ENCODE results near the gene IRS1.

The IRS1 gene

GRCh38 chr2:226759768-226760167 lies 39.9 kb downstream of the IRS1 start:
- H3K4me1 Mint-ChIP-seq = peaks cover 13% of the 10 kb centered on the region
- peaks cover 10% of the 10 kb centered on the region for H3K9me3 Mint-ChIP-seq
- peaks cover 7% of the 10 kb centered on the region for H3K36me3 Mint-ChIP-seq

GRCh38 chr2:226758921-226759640 lies 40.5 kb downstream of the IRS1 start:
- H3K4me3 Mint-ChIP-seq = no peak overlapping the region
- peaks cover 13% of the 10 kb centered on the region for H3K4me1 Mint-ChIP-seq
- no peaks in the 10 kb centered on the region for H3K27me3 Mint-ChIP-seq
- peaks cover 5% of the 10 kb centered on the region for H3K9me3 Mint-ChIP-seq
- H3K27ac Mint-ChIP-seq = no peak overlapping the region
- peaks cover 7% of the 10 kb centered on the region for H3K36me3 Mint-ChIP-seq

More at GRCh38 chr2:226759768-226760167, 39.9 kb downstream of the IRS1 start:
- no peaks in the 10 kb centered on the region for H3K27me3 Mint-ChIP-seq
- no peak overlapping the region for H3K4me3 Mint-ChIP-seq
- H3K27ac Mint-ChIP-seq = no peak overlapping the region

- Mint-ChIP-seq H3K27me3 (no peaks in the 10 kb centered on the region), H3K27ac (no peak overlapping the region), H3K4me3 (no peak overlapping the region), H3K4me1 (peaks cover 13% of the 10 kb centered on the region), H3K9me3 (no peaks in the 10 kb centered on the region), H3K36me3 (peaks cover 2% of the 10 kb centered on the region)
These were observed 43.5 kb downstream of the IRS1 start for GRCh38 chr2:226756131-226756530.

- H3K36me3 Mint-ChIP-seq = peaks cover 2% of the 10 kb centered on the region
- no peak overlapping the region for H3K27ac Mint-ChIP-seq
- peaks cover 13% of the 10 kb centered on the region for H3K4me1 Mint-ChIP-seq
- H3K27me3 Mint-ChIP-seq = no peaks in the 10 kb centered on the region
- H3K4me3 Mint-ChIP-seq = no peak overlapping the region
- H3K9me3 Mint-ChIP-seq = no peaks in the 10 kb centered on the region
These were observed 44.0 kb downstream of the IRS1 start for GRCh38 chr2:226755631-226756030.

GRCh38 chr2:226754821-226755604 lies 44.6 kb downstream of the IRS1 start:
- H3K9me3 Mint-ChIP-seq = no peaks in the 10 kb centered on the region
- H3K36me3 Mint-ChIP-seq = peaks cover 2% of the 10 kb centered on the region
- no peak overlapping the region for H3K4me3 Mint-ChIP-seq
- H3K4me1 Mint-ChIP-seq = peaks cover 13% of the 10 kb centered on the region
- no peaks in the 10 kb centered on the region for H3K27me3 Mint-ChIP-seq
- no peak overlapping the region for H3K27ac Mint-ChIP-seq

GRCh38 chr2:226752887-226753286 lies 46.7 kb downstream of the IRS1 start:
- no peak overlapping the region for H3K4me3 Mint-ChIP-seq
- H3K4me1 Mint-ChIP-seq = peaks cover 13% of the 10 kb centered on the region
- no peaks in the 10 kb centered on the region for H3K9me3 Mint-ChIP-seq
- H3K27me3 Mint-ChIP-seq = no peaks in the 10 kb centered on the region
- no peak overlapping the region for H3K27ac Mint-ChIP-seq
- peaks cover 2% of the 10 kb centered on the region for H3K36me3 Mint-ChIP-seq

- Mint-ChIP-seq H3K36me3 (no peaks in the 10 kb centered on the region), H3K27me3 (no peaks in the 10 kb centered on the region), H3K4me1 (no peaks in the 10 kb centered on the region), H3K9me3 (no peaks in the 10 kb centered on the region), H3K4me3 (no peak overlapping the region), H3K27ac (no peak overlapping the region)
These were observed 52.3 kb downstream of the IRS1 start for GRCh38 chr2:226747288-226747687.

GRCh38 chr2:226746196-226746800 lies 53.3 kb downstream of the IRS1 start:
- Mint-ChIP-seq H3K4me1 (peaks cover 3% of the 10 kb centered on the region), H3K36me3 (no peaks in the 10 kb centered on the region), H3K27me3 (no peaks in the 10 kb centered on the region), H3K9me3 (no peaks in the 10 kb centered on the region), H3K4me3 (no peak overlapping the region), H3K27ac (no peak overlapping the region)

- no peak overlapping the region for H3K4me3 Mint-ChIP-seq
- H3K27ac Mint-ChIP-seq = no peak overlapping the region
- no peaks in the 10 kb centered on the region for H3K9me3 Mint-ChIP-seq
- no peaks in the 10 kb centered on the region for H3K27me3 Mint-ChIP-seq
- H3K36me3 Mint-ChIP-seq = no peaks in the 10 kb centered on the region
- peaks cover 7% of the 10 kb centered on the region for H3K4me1 Mint-ChIP-seq
These were observed 55.7 kb downstream of the IRS1 start for GRCh38 chr2:226743915-226744314.

GRCh38 chr2:226742347-226742746 lies 57.3 kb downstream of the IRS1 start:
- Mint-ChIP-seq H3K4me3 (no peak overlapping the region), H3K4me1 (peaks cover 10% of the 10 kb centered on the region)

GRCh38 chr2:226740039-226740648 lies 59.5 kb downstream of the IRS1 start:
- Mint-ChIP-seq H3K27me3 (no peaks in the 10 kb centered on the region), H3K36me3 (peaks cover 2% of the 10 kb centered on the region), H3K4me1 (peaks cover 10% of the 10 kb centered on the region), H3K9me3 (no peaks in the 10 kb centered on the region), H3K4me3 (no peak overlapping the region), H3K27ac (no peak overlapping the region)

More at GRCh38 chr2:226742347-226742746, 57.3 kb downstream of the IRS1 start:
- Mint-ChIP-seq H3K27ac (no peak overlapping the region), H3K36me3 (peaks cover 2% of the 10 kb centered on the region), H3K9me3 (no peaks in the 10 kb centered on the region), H3K27me3 (no peaks in the 10 kb centered on the region)

GRCh38 chr2:226739545-226740030 lies 60.0 kb downstream of the IRS1 start:
- H3K36me3 Mint-ChIP-seq = peaks cover 2% of the 10 kb centered on the region
- no peaks in the 10 kb centered on the region for H3K9me3 Mint-ChIP-seq
- H3K27me3 Mint-ChIP-seq = no peaks in the 10 kb centered on the region
- H3K4me1 Mint-ChIP-seq = peaks cover 10% of the 10 kb centered on the region
- H3K4me3 Mint-ChIP-seq = no peak overlapping the region
- no peak overlapping the region for H3K27ac Mint-ChIP-seq

GRCh38 chr2:226738821-226739544 lies 60.6 kb downstream of the IRS1 start:
- no peak overlapping the region for H3K27ac Mint-ChIP-seq
- no peaks in the 10 kb centered on the region for H3K9me3 Mint-ChIP-seq
- H3K4me3 Mint-ChIP-seq = no peak overlapping the region
- no peaks in the 10 kb centered on the region for H3K27me3 Mint-ChIP-seq
- peaks cover 10% of the 10 kb centered on the region for H3K4me1 Mint-ChIP-seq
- peaks cover 2% of the 10 kb centered on the region for H3K36me3 Mint-ChIP-seq

- H3K27me3 Mint-ChIP-seq = no peaks in the 10 kb centered on the region
- no peak overlapping the region for H3K27ac Mint-ChIP-seq
- peaks cover 2% of the 10 kb centered on the region for H3K36me3 Mint-ChIP-seq
- H3K4me1 Mint-ChIP-seq = peaks cover 10% of the 10 kb centered on the region
- H3K4me3 Mint-ChIP-seq = no peak overlapping the region
- no peaks in the 10 kb centered on the region for H3K9me3 Mint-ChIP-seq
These were observed 61.3 kb downstream of the IRS1 start for GRCh38 chr2:226738191-226738820.

Measured in activated naive CD4-positive, alpha-beta T cell treated with anti-CD3 and anti-CD28 coated beads, Interleukin-2, amount 50 U/mL, for 24 hours (primary cell).